Activated CD4-positive, alpha-beta T cell treated with anti-CD3 and anti-CD28 coated beads, Interleukin-2, amount 50 U/mL, for 1 hour (primary cell): Measurements from ENCODE around the gene DDX19B.
"Not testable (repeated sequence)": the region's sequence is repeated elsewhere in the genome, so short reads cannot be mapped to it uniquely, and the experiment has no call there.

ENCODE experiments used
- DNase-seq: peaks from one replicate; pipeline ENCODE4 v3.0.0-alpha.2; 2020

Gene DDX19B

DNA sequence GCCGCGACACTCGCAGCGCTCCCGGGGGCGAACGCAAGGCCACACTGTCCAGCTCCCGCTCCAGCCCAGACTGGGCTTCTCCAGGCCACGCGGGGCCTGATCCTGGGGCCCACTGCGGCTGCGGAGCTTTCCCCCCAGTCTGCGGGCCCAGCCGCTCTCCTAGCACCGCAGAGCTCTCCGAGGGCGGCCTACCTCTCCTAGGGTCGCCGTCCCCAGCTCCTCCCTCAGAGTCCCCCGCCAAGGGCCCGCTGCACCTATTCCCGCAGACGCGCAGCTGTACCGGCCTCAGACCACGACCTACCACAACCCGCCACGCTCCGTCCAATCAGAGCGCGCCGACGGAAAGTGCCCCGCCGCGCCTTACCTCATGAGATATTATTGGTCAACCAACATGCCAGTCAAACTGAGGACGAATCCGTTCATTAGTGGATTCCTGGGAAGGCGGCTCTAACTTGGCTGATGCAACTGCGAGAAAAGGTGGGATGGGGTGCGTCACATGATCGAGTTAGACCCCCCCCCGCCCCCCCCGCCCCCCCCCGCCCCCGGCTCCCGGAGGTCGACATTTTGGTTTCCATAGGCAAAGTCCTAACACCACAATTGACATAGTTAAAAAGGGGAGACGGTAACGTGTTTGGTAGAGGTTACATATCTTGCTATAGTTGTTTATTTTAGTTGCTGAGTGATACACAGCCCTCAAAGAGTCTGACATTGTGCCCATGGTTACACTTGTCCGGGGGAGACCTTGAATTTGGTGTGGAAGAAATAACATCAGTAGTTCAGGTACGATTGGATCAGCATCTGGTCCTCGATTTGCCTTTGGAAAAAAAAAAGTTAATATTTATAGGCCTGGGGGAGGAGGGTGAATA lies 9.5 kb upstream of the DDX19B start, which contains the start of gene AARS1:
Gene AARS1, minus strand, starts transcription at position 278 of the 866 bp plus-strand sequence. CDS start 6,743 bp downstream, outside the sequence.
- DNase-seq: peak; percentile 90

DNA sequence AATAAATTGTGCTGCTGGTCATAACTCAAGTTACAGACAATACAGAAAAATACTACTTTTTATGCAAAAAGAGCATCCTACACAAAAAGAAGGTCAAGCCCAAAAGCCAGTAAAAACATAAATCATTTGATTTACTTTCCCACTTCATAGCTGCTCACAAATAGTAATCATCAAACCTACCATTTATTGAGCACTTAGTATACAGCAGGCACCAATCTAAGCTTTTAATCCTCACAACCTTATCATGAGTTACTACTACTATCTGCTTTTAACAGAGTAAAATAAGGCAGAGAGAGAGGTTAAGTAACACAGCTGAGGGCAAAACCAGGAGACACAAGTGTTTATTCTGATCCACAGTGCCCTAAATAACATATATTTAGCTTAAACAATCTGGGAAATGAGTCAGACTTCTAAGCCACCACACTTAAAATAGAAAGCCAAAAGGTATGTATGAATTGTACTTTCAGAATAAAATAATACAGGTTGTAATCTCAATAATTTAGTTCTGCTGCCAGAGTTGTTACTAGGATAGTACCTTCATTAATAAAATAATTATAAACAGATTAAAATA lies 8.0 kb upstream of the DDX19B start:
- no peak for DNase-seq

DNA sequence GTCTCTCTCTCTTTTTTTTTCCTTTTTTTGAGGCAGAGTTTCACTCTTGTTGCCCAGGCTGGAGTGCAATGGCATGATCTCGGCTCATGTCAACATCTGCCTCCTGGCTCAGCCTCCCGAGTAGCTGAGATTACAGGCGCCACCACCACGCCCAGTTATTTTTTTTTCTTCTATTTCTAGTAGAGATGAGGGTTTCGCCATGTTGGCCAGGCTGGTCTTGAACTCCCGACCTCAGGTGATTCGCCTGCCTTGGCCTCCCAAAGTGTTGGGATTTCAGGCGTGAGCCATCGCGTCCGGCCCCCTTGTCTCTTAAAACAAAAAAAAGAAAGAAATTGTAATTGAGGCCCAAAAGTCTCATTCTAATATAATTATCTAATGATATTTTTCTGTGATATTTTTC lies 6.8 kb upstream of the DDX19B start:
- not testable (repeated sequence) for DNase-seq

DNA sequence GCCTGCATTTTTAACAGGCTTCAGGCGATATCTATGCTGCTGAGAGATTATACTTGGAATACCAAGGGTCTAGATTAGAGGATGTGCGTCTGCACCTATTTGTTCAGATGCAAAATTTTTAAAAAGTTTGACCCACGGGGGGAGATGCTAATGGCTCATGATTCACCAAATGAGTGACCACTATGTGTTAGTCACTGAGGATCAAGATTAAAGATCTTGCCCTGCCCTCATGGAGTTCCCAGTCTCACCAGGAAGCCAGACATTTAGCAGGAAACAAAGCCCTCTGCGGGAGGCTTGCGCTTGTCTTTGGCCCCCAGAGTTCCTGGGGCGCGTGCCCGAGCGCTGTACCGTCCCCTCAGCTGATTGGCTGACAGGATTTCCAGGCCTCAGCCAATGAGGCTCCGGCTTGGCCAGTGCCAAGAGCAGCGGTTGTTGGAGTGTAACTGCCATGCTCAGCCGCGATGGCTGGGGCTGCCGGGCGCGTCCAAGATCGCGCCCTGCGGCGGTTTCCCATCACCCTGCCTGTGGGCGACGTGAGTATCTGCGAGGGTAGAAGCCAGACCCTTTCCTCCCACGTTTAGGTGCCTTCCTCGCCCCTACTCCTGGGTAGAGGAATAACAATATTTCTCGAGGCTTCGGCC lies 4.5 kb upstream of the DDX19B start:
- no peak for DNase-seq

DNA sequence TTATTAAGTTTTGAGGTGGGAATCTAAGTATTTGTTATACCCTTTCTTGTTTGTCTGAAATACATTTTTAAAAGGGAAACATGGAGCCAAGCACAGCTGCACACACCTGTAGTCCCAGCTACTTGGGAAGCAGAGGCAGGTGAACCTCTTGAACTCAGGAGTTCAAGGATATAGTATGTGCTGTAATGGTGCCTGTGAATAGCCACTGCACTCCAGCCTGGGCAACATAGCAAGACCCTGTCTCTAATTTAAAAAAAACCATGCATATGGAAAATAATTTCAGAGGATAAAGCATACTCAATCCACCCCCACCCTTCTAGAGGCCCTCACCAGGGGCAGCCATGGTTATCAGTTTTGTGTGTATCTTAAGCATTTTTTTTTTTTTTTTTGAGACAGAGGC lies 3.4 kb upstream of the DDX19B start:
- no peak for DNase-seq

DNA sequence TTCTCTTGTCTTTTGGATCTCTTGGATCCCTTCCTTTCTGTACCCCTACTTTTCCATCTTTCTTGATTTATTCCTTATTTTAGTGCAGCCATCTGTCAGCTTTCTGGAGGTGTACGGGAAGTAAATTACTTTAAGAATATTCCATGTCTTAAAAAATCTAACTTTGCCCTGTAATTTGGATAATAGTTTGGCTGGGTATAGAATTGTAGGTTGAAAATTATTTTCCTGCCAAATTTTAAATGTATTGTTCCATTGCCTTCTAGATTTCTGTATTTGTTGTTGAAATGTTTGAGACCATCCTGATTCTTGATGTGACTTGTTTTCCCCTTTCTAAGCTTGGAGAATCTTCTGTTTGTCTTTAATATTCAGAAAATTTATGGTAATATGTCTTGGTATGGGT lies 2.1 kb downstream of the DDX19B start:
- no peak for DNase-seq

DNA sequence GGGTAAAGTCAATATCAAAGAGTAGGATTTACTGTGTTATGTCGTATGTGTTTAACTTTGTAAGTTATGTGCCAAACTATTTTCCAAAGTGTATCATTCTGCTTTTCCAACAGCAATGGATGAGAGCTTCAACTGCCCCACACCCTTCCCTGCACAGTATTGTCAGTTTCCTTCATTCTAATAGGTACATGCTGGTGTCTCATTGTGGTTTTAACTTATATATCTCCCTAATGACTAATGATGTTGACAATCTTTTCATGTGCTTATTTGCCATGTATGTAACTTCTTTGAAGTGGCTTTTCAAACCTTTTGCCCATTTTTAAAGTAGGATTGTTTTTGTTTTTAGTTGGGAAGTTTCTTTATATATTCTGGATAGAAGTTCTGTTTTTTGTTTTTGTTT lies 3.8 kb downstream of the DDX19B start:
- DNase-seq: no peak

DNA sequence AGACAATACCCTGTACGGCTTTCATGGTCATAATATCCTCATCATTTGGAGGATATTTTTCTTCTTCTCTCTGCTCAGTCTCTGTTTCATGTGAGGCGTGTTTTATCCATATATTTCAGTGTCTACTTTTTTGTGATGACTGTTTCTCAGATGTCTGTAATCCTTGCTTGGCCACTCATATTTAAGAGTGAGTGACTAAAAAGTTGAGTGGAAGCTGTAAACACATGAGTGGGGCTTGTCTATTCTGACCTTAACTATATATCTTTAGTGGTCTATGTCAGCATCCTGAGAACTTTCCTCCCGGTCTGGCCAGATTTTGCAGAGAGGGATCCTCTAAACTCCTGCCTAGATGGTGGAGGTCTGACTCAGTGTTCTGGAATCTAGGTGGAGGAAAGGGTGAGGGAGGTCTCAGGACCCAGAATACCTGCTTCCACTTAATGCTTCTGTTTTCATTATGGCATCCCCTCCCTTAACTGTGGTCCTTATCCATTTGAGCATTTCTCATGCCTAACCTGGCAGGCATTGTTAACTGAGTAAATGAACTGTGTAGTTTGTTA lies 6.0 kb downstream of the DDX19B start:
- DNase-seq: no peak

DNA sequence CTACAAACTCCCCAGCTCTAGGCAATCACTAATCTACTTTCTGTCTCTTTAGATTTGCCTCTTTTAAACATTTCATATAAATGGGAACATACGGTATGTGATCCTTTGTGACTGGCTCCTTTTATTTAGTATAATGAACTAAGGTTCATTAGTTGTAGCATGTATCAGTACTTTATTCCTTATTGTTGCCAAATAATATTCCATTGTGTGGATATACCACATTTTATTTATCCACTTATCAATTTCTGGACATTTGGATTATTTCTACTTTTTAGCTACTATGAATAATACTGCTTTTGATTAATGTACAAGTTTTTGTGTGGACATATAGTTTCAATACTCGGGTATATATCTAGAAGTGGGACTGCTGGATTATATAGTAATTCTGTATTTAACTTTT lies 7.9 kb downstream of the DDX19B start:
- no peak for DNase-seq

DNA sequence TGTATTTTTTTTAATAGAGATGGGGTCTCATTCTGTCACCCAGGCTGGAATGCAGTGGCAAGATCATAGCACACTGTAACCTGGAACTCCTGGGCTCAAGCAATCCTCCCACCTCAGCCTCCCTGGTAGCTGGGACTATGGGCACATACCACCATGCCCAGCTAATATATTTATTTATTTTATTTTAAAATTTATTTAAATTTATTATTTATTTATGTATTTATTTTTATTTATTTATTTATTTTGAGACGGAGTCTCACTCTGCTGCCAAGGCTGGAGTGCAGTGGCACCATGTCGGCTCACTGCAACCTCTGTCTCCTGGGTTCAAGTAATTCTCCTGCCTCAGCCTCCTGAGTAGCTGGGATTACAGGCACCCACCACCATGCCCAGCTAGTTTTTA lies 8.7 kb downstream of the DDX19B start:
- not testable (repeated sequence) for DNase-seq

DNA sequence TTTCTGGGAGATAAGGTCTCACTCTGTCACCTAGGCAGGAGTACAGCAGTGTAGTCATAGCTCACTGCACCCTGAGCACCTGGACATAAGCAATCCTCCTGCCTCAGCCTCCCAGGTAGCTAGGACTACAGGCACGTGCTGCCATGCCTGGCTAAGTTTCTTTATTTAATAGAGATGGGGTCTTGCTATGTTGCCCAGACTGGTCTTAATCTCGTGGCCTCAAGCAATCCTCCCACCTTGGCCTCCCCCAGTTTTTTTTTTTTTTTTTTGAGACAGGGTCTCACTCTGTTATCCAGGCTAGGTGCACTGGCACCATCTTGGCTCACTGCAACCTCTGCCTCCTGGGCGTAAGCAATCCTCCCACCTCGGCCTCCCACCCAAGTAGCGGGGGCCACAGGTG lies 21.1 kb downstream of the DDX19B start:
- DNase-seq: no peak

DNA sequence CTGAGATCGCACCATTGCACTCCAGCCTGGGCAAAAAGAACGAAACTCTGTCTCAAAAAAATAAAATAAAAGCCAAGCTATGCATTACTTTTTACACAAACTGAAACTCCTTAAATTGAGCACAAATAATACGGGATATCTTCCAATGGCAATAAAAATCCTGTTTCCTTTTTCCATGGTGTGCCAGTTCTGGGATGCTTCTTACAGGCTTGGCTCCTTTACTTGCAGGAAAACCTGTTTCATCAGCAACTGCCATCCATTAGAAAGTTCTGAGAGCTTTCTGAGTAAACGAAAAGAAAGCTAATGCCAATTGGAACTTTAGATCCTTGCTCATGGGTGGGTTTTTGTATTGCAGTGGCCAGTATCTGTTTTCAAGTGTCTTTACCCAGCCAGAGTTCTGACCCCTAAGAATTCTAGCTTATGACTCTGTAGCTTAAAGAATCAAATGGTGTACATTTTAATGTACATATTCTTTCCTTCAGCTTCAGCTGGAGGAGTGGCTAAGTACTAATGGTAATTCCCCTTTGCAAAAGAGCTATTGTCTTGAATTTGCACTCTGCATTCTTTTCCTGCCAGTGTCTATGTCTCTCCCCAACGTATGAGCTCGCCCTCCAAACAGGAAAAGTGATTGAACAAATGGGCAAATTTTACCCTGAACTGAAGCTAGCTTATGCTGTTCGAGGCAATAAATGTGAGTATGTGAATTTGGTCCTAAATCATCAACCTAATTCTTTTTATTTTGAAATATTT lies 26.2 kb downstream of the DDX19B start:
- no peak for DNase-seq

DNA sequence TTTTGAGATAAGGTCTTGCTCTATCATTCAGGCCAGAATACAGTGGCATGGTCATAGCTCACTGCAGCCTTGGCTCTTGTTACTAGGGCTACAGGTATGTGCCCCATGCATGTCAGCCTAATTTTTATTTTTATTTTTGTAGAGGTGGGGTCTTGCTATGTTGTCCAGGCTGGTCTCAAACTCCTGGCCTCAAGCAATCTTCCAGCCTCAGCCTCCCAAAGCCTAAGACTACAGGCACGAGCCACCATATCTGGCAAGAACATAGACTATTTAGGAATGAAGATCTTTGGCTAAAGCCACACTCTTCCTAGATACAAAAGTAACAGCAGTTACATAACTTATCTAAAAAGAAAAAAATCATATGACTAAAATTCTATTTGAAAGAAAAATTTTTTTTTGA lies 32.1 kb downstream of the DDX19B start:
- no peak for DNase-seq

DNA sequence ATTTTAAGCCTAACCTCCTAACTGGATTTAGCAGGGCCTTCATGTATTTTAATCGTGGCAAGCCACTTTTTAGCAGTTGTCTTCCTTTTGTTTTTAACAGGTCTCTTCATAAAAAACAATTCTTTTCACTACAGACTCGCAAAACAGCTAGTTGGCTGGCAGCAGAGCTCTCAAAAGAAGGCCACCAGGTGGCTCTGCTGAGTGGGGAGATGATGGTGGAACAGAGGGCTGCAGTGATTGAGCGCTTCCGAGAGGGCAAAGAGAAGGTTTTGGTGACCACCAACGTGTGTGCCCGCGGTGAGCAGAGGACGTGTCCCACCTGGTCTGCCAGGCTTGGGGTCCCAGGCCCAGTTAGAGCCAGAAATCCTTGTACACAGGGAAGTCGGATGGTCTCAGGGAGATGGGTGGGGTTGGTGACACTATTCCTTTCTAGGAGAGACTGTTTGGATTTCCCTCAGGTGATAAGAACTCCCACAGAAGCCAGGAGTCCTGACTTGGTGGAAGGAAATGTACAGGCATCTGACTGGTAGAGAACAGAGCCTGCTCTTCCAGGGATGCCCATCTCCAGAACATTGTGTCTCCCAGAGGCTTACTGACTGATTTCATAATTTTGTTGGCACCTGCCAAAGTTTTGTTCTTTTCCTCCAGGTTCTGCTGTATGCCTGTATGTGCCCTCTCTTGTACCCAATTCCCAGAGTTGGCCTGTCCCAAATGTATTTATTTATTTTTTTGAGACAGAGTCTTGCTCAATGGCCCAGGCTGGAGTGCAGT lies 32.8 kb downstream of the DDX19B start:
- DNase-seq: peak; percentile 8

DNA sequence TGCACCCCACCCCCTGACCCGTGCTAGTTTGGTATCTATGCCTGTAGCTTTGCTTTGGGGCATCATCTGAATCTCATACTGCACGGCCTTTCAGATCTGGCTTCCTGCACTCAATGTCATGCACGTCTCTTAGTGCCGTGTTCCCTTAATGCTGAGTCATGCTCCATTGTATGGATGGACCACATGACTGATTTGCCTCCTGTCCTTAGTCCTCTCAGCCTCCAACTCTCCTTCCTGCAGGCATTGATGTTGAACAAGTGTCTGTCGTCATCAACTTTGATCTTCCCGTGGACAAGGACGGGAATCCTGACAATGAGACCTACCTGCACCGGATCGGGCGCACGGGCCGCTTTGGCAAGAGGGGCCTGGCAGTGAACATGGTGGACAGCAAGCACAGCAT lies 33.7 kb downstream of the DDX19B start:
- DNase-seq: not testable (repeated sequence)

DNA sequence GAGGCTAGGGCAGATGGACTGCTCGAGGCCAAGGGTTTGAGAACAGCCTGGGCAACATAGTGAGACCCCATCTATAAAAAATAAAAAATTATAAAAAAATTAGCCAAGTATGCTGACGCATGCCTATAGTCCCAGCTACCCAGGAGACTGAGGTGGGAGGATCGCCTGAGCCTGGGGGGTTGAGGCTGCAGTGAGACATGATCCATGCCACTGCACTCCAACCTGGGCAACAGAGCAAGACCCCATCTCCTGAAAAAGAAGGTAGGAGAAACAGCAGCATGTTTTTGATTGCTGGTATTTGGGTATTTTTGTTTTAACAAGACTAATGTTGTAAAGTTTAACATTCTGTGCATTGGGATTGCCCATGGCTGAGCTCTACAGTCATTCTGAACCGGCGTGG lies 38.8 kb downstream of the DDX19B start:
- no peak for DNase-seq

DNA sequence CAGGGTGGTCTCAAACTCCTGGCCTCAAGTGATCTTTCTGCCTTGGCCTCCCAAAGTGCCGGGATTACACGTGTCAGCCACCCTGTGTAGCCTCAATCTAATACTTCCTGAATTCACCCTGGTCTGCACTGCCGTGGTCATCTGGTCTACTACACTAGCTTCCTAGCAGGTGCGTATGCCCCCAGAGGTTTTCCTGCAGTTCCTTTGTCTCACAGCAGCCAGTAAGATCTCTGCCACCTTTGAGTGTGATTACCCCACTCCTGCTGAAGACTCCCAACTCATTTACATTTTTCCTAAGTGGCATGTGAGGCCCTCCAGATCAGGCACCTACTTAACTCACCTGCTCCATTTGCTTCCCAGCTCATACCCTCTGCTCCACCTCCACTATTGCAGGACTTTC lies 42.6 kb downstream of the DDX19B start:
- DNase-seq: no peak

DNA sequence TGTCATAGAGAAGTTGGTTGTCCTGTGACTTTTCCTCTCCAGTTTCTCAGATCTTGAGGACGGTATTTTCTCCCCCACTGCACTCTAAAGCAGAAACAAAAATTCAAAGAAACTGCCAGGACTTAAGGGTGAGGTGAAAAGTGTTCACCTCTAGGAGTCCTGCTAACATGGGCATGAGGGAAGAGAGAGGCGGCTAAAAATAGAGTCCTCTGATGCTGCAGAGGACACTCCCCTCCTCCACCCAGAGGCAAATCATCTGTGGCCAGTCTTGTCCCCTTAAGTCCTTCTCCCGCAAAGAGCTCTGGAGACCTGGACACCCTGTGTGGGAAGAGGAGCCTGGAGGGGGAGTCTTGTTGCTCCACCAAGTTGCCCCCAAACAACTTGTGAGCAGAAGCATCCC lies 43.0 kb downstream of the DDX19B start:
- no peak for DNase-seq

DNA sequence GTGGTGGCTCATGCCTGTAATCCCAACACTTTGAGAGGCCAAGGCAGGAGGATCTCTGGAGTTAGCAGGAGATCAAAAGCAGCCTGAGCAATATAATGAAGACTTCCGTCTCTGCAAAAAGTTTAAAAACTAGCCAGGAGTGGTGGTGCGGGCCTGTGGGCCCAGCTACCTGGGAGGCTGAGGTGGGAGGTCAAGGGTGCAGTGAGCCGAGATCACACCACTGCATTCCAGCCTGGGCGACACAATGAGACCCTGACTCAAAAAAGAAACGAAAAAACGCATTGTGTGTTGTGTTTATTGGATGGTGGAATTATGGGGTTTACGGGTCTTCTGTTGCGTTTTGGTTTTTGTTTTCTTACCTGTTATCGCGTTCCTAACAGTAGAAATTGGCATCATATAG lies 46.9 kb downstream of the DDX19B start:
- DNase-seq: no peak

DNA sequence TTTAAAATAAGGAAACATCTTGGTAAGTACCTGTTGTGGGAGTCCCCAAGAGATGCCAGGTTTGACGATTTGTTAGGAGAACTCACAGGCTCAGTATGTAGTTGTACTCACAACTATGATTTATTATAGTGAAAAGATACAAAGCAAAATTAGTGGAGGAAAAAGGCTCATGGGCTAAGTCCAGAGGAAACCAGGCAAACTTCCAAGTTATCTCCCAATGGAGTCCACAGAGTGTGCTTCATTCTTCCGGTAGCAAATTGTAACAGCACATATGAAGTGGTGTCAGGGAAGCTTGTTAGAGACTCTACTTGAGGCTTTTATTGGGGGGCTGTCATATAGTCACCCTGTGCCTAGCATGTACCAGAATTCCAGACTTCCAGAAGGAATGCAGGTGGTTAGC lies 50.0 kb downstream of the DDX19B start:
- no peak for DNase-seq

DNA sequence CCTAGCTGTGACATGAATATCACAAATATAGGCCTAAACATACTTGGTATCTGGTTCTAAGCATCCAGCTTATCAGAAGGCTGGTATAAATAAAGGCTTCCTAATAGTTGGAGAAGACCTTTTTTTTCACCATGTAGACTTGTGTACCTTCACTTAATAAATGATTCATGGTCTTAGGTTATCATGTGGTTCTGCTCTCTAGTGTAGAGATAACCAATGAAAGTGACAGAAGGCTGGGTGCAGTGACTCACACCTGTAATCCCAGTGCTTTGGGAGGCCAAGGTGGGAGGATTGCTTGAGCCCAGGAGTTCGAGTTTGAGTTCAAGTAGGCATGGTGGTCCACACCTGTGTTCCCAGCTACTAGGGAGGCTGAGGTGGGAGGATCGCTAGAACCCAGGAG lies 50.8 kb downstream of the DDX19B start:
- no peak for DNase-seq

DNA sequence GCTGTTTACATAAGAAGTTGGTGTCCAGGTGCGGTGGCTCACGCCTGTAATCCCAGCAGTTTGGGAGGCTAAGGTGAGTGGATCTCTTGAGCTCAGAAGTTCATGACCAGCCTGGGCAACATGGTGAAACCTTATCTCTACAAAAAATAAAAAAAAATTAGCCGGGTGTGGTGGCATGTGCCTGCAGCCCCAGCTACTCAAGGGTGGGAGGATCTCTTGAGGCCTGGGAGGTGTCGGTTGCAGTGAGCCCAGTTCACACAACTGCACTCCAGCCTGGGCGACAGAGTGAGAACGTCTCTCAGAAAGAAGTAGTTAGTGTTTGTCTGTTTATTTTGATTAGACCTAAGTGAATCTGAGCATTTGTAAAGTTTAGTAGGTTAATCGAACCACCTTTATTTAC lies 60.6 kb downstream of the DDX19B start:
- DNase-seq: no peak
